ENCODE data around the gene DDX59.
A peak's percentile ranks its signal among the peaks of the same experiment; 100 is the strongest.

DDX59 gene

GRCh38 chr1:200669314-200670241, at the start of gene DDX59:
Gene DDX59, minus strand, starts transcription at chr1:200669907. Its CDS starts 3,167 bp downstream, at chr1:200666740.
- FAIRE-seq = peak; percentile 52

DNA sequence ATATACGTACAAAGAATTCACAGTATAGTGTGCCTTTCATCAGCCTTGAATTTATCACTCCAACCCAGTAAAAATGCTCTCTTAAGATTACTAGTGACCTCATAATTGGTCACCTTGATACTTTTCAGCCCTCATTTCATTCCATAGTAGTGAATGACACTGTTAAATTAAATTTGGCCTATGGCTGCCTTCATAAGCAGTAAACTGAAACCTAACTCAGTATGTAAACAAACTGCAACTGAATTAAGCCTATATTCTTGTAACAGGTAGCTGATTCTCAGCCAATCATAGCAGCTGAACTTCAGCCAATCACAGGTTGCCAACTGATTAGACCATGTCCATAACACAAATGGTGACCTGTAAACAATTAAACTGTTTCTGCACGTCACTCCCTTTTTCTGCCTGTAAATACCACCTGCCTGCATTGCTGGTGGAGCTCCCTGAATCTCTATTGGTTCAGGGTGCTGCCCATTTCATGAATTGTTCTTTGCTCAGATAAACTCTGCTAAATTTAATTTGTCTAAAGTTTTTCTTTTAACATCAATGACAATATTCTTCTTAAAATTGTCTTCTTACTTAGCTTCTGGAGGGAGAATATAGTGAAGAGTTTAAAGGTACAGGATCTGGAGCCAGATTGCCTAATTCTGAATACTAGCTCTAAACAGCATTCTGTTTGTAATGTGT, 44.9 kb upstream of the DDX59 start:
- no peak for FAIRE-seq

DNA sequence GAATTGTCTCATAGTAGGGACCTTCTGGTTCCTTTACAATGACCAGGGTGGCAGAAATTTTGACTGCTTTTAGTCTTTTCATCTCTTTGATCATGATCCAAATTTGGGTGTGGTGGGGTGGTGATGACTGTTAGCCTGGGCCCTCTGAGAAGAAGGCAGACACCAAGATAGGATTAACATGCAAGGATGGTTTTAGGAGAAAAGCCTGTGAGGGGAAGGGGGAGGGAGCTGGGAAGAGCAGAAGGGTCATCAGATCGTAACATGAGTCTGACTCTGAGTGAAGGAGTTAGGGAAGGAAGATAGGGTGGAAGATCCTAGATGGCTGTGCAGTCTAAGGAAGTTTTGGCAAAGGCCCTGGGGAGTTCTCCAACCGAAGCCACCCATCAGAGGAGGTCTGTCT, 40.5 kb upstream of the DDX59 start:
- FAIRE-seq = no peak

DNA sequence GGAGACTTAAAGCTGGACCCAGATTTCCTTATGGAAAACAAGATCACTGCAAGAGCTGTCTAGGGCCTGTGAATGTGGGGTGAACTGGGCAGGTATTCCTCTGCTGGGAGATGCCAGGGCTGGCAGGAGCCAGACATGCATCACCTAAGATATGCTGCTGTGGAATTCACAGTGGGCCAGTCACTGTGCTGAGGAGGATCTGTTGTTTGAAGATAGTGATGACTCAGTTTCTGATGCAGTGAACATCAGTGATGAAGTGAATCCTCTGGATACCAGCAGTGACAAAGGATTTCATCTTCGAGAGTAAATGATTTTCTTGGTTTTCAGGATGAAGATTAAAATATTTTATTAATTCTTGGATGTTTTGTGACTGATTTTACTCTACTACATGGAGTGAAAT, 39.1 kb upstream of the DDX59 start:
- FAIRE-seq = no peak

- FAIRE-seq = no peak
Measured at GRCh38 chr1:200708161-200708560, 38.5 kb upstream of the DDX59 start.

- no peak for FAIRE-seq
Measured at GRCh38 chr1:200707116-200707515, 37.4 kb upstream of the DDX59 start.

- no peak for FAIRE-seq
Measured at GRCh38 chr1:200706111-200706814, 36.6 kb upstream of the DDX59 start.

DNA sequence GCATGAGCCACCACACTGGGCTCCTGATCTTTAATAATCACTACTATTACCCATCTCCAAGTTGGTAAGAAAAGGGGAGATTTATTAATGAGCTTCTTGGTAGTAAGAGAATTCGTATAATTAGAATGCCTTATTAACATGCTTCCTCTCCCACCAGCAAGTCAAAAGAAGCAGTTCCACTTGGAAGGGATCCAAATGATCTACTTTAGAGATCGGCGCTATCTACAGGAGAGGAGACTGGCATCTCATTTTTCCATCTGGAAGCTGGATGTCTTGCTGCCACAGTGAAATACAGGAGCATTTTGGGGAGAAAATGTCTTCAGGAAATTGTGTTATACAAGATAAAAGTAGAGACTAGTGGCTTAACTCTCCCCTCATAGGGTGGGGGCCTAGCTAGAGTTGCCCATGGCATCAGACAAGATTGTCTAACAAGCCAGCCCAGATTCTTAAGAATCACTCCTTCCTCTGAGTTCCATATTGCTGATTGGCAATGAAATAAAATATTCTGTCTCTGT, 35.3 kb upstream of the DDX59 start:
- FAIRE-seq = no peak

DNA sequence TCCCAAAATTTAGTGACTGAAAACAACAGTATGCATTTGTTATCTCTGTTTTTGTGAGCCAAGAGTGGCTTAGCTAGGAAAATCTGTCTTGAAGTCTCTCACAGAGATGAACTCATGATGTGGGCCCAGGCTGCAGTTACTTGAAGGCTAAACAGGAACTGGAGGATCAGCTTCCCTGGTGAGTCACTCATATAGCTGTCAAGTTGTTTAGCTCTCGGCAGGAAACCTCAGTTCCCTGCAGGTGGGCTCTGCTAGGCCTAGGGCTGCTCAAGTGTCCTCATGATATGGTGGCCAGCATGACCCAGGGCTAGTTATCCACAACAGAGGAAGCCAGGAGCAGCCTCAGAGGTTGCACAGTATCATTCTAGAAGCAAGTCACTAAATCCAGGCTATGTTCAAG, 30.2 kb upstream of the DDX59 start:
- no peak for FAIRE-seq

DNA sequence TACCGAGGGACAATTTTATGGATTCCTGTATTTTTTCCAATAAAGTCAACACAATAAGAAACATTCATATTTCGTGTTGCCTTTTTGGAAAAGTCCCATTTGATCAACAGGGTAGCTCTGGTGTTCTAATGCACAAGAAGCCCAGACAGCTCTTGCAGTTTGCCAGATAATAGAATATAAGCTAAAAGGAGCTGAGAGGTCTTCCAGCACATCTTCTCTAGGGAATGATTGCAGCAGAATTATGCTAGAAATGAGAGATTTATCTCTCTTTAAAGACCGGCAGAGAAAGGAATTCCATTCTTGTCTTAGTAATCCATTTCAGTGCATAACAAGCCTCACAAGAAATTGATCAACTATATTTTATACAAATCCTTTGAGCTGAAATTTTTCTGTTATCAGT, 25.0 kb upstream of the DDX59 start:
- no peak for FAIRE-seq

DNA sequence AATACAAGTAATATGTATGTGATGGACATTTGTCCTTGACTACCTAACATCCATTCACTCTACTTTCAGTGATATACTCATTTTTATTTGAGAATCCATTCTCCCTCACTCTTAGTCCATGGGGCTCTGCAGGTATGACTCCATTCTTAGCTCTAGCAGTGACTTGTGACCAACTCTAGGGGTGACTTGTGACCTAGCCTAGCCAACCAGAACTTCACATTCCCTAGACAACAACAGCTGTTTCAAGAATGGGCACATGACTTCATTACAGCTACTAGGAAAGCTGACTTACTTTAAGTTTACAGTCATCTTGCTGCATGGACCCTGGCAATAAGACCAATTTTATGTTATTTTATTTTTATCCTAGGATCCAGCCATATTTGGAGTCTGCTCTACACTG, 23.6 kb upstream of the DDX59 start:
- no peak for FAIRE-seq

GRCh38 chr1:200692316-200692715, 22.6 kb upstream of the DDX59 start:
- no peak for FAIRE-seq

DNA sequence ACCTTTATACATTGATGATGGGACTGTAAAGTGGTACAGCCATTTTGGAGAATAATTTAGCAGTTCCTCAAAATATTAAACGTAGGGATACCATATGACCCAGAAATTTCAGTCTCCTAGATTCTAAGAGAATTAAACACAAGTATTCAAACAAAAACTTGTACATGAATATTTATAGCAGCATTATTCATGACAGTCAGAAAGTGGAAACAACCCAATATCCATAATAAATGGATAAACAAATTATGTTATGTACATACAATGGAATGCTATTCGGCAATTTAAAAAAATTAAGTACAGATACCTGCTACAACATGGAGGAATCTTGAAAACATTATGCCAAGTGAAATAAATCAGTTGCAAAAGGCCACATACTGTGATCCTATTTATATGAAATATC, 16.9 kb upstream of the DDX59 start:
- FAIRE-seq = peak; percentile 44

GRCh38 chr1:200684015-200684414, 14.3 kb upstream of the DDX59 start:
- FAIRE-seq = no peak

- FAIRE-seq = no peak
Measured at GRCh38 chr1:200683298-200683697, 13.6 kb upstream of the DDX59 start.

DNA sequence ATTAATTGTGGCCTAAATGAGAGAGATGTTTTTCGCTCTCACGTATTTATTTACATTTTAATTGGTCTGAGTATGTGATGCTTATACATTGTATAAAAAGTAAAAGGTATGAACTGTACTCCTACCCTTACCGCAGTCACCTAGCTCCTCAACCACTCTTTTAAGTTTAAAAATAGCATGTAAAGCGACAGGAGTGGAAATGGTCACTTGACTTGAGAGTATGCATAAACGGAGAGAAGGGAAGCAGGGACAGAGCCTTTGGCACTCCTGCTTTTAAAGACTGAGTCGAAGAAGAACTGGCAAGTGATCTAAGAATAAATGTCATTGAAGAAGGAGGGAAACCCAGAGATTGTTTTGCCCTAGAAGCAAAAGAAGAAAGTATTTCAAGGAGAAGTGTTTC, 11.5 kb upstream of the DDX59 start:
- no peak for FAIRE-seq

DNA sequence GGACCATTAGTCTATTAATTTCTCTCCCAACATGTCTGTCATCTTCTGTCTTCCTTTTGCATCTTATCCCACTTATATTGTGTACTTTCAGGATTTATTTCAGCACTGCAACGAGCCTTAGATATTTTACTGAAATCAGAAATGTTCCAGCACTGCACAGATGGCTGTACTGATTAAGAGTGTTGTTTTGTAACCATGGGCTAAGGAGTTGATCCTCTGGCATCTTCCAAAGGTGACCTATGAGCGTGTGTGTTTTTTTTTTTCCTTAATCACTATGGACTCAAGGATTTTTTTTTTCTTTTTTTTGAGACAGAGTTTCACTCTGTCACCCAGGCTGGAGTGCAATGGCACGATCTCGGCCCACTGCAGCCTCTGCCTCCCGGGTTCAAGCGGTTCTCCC, 7.1 kb upstream of the DDX59 start:
- no peak for FAIRE-seq

- no peak for FAIRE-seq
Measured at GRCh38 chr1:200675588-200675852, 5.8 kb upstream of the DDX59 start.

GRCh38 chr1:200674838-200675587, 5.3 kb upstream of the DDX59 start:
- FAIRE-seq = no peak

DNA sequence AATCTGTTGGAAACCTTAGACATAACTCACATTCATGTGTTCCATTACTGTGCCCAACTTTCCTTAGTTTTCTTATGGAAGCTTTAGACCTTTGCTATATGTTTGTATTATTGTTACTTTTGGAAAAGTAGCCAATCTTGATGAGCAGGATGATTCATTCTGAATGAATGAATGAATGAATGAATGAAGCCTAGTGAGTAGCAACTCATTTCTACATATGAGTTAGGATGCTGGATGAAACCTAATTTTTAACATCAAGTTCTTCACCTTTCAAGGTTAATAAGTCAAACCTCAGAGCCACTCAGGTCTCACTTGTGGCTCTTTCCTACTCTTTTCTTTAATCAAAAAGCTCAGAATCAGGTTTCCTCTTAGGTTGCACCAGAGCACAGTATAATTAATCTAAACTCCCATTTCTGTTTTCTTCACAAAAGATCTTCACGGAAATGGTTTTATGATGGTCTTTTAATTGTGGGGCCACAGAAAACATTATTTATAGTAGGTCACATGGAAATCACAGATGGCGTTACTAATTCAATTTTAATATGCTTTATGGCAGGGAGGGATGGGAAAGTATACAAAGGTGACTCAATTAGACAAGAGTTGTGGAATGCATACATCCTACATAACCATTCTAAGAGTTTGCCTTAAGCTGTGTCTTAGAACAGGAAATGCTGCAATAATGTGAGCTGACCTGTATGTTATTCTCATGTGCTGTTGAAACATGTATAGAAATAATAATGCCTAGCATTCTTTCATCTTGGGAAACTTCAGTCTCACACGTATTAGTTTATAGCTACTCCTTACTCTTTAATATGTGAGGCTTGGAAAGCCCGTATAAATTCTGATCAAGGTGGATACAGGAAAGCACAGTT, 4.5 kb upstream of the DDX59 start:
- no peak for FAIRE-seq

GRCh38 chr1:200671235-200671786, 1.6 kb upstream of the DDX59 start:
- no peak for FAIRE-seq

Measured in G401.6 (cell line).